OCI-LY1 (cell line): ENCODE results near the gene IL1RAPL2.

Source experiments
- EZH2 ChIP-seq: fragments of 200-600 bp; sonication (generic), shearing (Covaris generic); IDR thresholded peaks from 2 replicates; pipeline ENCODE4 v1.8.0; 2017; ENCODE audit warnings: borderline replicate concordance, mixed run types, mild to moderate bottlenecking, antibody characterized with exemption, low read length, moderate library complexity, mixed read lengths
- TF ChIP-seq, protein P1 (sequence below): fragments of 200-600 bp; sonication (generic), shearing (Covaris generic); IDR thresholded peaks from 2 replicates; pipeline ENCODE4 v1.5.1; 2017; ENCODE audit warnings: mild to moderate bottlenecking, antibody characterized with exemption, low read length, moderate library complexity, mixed read lengths

DNA sequence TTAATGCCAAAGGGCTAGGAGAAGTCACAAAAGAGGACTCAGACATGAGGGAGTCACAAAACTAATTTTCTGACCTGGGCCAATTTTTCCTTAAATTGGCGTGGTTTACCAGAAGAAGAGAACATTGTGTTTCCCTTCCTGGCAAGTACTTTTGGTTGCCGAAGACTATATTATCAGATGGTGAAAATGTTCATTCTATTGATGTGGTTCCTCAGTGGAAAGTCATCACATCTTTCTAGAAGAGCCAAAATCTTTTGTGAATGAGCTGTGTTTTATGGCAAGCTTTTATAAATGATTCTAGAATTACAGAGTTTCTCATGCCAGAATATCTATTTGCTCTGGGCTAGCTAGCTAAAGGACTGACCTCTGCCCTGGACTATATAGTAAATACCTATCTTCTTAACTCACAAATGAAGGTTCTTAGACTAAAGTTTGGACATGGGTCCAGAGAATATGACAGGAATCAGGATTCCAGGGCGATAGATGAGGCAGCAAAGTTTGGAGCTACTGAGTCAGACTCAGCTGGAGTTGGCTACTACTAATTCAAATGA lies 288.9 kb downstream of the IL1RAPL2 start:
- TF ChIP-seq, protein P1, sequence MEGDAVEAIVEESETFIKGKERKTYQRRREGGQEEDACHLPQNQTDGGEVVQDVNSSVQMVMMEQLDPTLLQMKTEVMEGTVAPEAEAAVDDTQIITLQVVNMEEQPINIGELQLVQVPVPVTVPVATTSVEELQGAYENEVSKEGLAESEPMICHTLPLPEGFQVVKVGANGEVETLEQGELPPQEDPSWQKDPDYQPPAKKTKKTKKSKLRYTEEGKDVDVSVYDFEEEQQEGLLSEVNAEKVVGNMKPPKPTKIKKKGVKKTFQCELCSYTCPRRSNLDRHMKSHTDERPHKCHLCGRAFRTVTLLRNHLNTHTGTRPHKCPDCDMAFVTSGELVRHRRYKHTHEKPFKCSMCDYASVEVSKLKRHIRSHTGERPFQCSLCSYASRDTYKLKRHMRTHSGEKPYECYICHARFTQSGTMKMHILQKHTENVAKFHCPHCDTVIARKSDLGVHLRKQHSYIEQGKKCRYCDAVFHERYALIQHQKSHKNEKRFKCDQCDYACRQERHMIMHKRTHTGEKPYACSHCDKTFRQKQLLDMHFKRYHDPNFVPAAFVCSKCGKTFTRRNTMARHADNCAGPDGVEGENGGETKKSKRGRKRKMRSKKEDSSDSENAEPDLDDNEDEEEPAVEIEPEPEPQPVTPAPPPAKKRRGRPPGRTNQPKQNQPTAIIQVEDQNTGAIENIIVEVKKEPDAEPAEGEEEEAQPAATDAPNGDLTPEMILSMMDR = no peak
- no peak for TF ChIP-seq EZH2
